ENCODE measurements around the gene ESRP2. TPM values are rescaled to one million over a fixed set of nuclear protein-coding genes. Genes with fewer than 3 reads are reported as not detected.

The ESRP2 gene
- total RNA-seq, 4 donors from 2014 or later = 0.11 to 0.51 (median 0.13) TPM; not detected in 1

GRCh38 chr16:68183046-68183445 lies 52.9 kb downstream of the ESRP2 start:
- peaks cover 20 to 37% of the 10 kb centered on the region in 2 donors for H3K4me1 ChIP-seq
- H3K9me3 ChIP-seq = no peaks in the 10 kb centered on the region
- peak in 1 of 2 donors; percentile 37 for TF ChIP-seq POLR2A (IDR thresholded peaks at IDR 0.05)
- no peak for TF ChIP-seq CTCF (IDR thresholded peaks at IDR 0.05 in 4 of 5, conservative IDR thresholded peaks at IDR 0.05 in 1 of 5)
- H3K4me3 ChIP-seq = no peak overlapping the region
- H3K27me3 ChIP-seq = no peaks in the 10 kb centered on the region
- peaks cover 0 to 31% of the 10 kb centered on the region in 2 donors for H3K36me3 ChIP-seq
- in situ Hi-C loops (cut with MboI; ENCODE audit: low sequenced_read_pairs in 4 of 4) = no loop called here
- intact Hi-C loops (cut with DNase I; ENCODE audit: low total_unique reads) = loop anchor here (5.0 kb wide), 1 partner anchor 41 kb away; no protein-coding TSS in a partner anchor
- H3K27ac ChIP-seq = peak overlapping the region; percentile 79 to 87 (median 82)
- DNase-seq (no peak), ATAC-seq (peak; percentile 97 to 98)

- peak overlapping the region; percentile 20 to 60 (median 45) for H3K27ac ChIP-seq
- DNase-seq (no peak), ATAC-seq (no peak)
- peaks cover 20 to 30% of the 10 kb centered on the region in 2 donors for H3K4me1 ChIP-seq
- intact Hi-C loops (cut with DNase I; ENCODE audit: low total_unique reads) = loop anchor here (5.0 kb wide), 1 partner anchor 38 kb away; no protein-coding TSS in a partner anchor
- peaks cover 0 to 32% of the 10 kb centered on the region in 2 donors for H3K36me3 ChIP-seq
- in situ Hi-C loops (cut with MboI; ENCODE audit: low sequenced_read_pairs in 4 of 4) = no loop called here
- no peak for TF ChIP-seq POLR2A (IDR thresholded peaks at IDR 0.05)
- TF ChIP-seq CTCF (IDR thresholded peaks at IDR 0.05 in 4 of 5, conservative IDR thresholded peaks at IDR 0.05 in 1 of 5) = no peak
- H3K9me3 ChIP-seq = no peaks in the 10 kb centered on the region
- no peaks in the 10 kb centered on the region for H3K27me3 ChIP-seq
- H3K4me3 ChIP-seq = no peak overlapping the region
These were observed 56.1 kb downstream of the ESRP2 start for GRCh38 chr16:68179855-68180254.

- ATAC-seq = no peak
- peaks cover 20 to 30% of the 10 kb centered on the region in 2 donors for H3K4me1 ChIP-seq
- intact Hi-C loops (cut with DNase I; ENCODE audit: low total_unique reads) = no loop called here
- no peak for DNase-seq
- peak overlapping the region; percentile 20 to 60 (median 45) for H3K27ac ChIP-seq
- TF ChIP-seq POLR2A (IDR thresholded peaks at IDR 0.05) (no peak), CTCF (IDR thresholded peaks at IDR 0.05 in 4 of 5, conservative IDR thresholded peaks at IDR 0.05 in 1 of 5) (no peak)
- in situ Hi-C loops (cut with MboI; ENCODE audit: low sequenced_read_pairs in 4 of 4) = no loop called here
- H3K36me3 ChIP-seq = peaks cover 0 to 37% of the 10 kb centered on the region in 2 donors
- H3K27me3 ChIP-seq = no peaks in the 10 kb centered on the region
- H3K9me3 ChIP-seq = no peaks in the 10 kb centered on the region
- no peak overlapping the region for H3K4me3 ChIP-seq
These were observed 56.6 kb downstream of the ESRP2 start for GRCh38 chr16:68179196-68179795.

Small RNA genes lying within 50 kb of the gene (microRNA-seq; reads per million reads assigned to microRNA genes)
- 0 reads per million in 2 donors for gene MIR6773 (ENCODE audit: borderline replicate concordance in 2 of 2)

Other genes with a start within 250 kb of the ESRP2 start
- gene DPEP2, start 236.6 kb downstream of the ESRP2 start, total RNA-seq = under 1 TPM in 2 of 4 donors, not detected in 2; 0.26 to 0.38 TPM
- gene DPEP2NB, start 220.2 kb downstream of the ESRP2 start, total RNA-seq = not detected
- gene DDX28, start 212.9 kb downstream of the ESRP2 start, total RNA-seq = 10 to 100 TPM in 2 of 4 donors, 1 to 10 TPM in 2; 6.2 to 16.1 (median 10.4) TPM
- 1 to 10 TPM; 4.5 to 9.6 (median 7.1) TPM for gene DUS2, start 212.8 kb downstream of the ESRP2 start, total RNA-seq
- gene NFATC3, start 150.8 kb downstream of the ESRP2 start, total RNA-seq = 10 to 100 TPM; 47.9 to 72.7 (median 70.7) TPM
- 10 to 100 TPM; 67.8 to 91.3 (median 84.8) TPM for gene PLA2G15, start 9.2 kb upstream of the ESRP2 start, total RNA-seq
- gene SLC7A6, start 28.4 kb upstream of the ESRP2 start, total RNA-seq = 100 to 1,000 TPM in 3 of 4 donors, 10 to 100 TPM in 1; 97.3 to 205 (median 117) TPM
- gene SLC7A6OS, start 74.8 kb upstream of the ESRP2 start, total RNA-seq = 1 to 10 TPM; 5.0 to 8.8 (median 7.3) TPM
- 10 to 100 TPM; 22.2 to 41.0 (median 32.8) TPM for gene PRMT7, start 74.9 kb upstream of the ESRP2 start, total RNA-seq
- 1 to 10 TPM in 1 of 4 donors, not detected in 3; 2.3 TPM for gene SMPD3, start 212.4 kb upstream of the ESRP2 start, total RNA-seq